Measurements from ENCODE around the gene ZBED4. TPM values are rescaled to one million over a fixed set of nuclear protein-coding genes. Genes with fewer than 3 reads are reported as not detected.

Gene ZBED4
- total and polyA plus RNA-seq, 11 donors = 2.2 to 8.6 (median 4.9) TPM

DNA sequence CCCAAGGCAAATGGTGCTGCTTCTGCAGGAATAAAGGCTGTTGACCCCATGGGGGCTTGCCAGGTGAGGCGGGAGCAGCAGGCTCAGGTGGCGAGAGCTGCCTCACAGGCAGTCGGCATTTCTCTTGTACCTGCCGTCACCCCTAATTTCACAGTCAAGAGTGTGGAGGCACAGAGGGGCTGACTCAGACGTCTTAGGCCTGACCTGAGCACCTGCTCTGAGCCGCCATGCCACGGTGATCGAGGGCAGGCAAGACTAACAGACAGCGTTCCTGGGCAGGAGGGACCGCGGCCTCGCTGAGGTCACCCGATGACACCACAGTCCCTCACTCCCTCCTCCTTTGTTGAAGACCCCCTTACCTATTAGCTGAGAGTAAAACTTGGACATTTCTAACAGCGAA, 59.4 kb downstream of the ZBED4 start:
- ATAC-seq = no peak
- no peak for DNase-seq
- H3K36me3 ChIP-seq = peaks cover 0 to 54% (median 40%) of the 10 kb centered on the region in 9 donors
- TF ChIP-seq, protein P1, sequence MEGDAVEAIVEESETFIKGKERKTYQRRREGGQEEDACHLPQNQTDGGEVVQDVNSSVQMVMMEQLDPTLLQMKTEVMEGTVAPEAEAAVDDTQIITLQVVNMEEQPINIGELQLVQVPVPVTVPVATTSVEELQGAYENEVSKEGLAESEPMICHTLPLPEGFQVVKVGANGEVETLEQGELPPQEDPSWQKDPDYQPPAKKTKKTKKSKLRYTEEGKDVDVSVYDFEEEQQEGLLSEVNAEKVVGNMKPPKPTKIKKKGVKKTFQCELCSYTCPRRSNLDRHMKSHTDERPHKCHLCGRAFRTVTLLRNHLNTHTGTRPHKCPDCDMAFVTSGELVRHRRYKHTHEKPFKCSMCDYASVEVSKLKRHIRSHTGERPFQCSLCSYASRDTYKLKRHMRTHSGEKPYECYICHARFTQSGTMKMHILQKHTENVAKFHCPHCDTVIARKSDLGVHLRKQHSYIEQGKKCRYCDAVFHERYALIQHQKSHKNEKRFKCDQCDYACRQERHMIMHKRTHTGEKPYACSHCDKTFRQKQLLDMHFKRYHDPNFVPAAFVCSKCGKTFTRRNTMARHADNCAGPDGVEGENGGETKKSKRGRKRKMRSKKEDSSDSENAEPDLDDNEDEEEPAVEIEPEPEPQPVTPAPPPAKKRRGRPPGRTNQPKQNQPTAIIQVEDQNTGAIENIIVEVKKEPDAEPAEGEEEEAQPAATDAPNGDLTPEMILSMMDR (IDR thresholded peaks at IDR 0.05) = no peak
- TF ChIP-seq POLR2A (IDR thresholded peaks at IDR 0.05) = no peak
- 86 to 96% (median 94%) methylated on average over 14 of the region's 14 CpGs for WGBS, 4 donors
- no peaks in the 10 kb centered on the region for H3K27me3 ChIP-seq
- no peaks in the 10 kb centered on the region for H3K9me3 ChIP-seq
- intact Hi-C loops (cut with DNase I) = loop anchor here in 3 of 10 donors (10.0 kb wide), 4 partner anchors 58 to 138 kb away; partner anchors contain the start of gene ZBED4 (in 1 of the 3)
- no peak overlapping the region for H3K4me3 ChIP-seq
- peaks cover 0 to 13% (median 8%) of the 10 kb centered on the region in 12 donors for H3K4me1 ChIP-seq
- no peak overlapping the region for H3K27ac ChIP-seq

DNA sequence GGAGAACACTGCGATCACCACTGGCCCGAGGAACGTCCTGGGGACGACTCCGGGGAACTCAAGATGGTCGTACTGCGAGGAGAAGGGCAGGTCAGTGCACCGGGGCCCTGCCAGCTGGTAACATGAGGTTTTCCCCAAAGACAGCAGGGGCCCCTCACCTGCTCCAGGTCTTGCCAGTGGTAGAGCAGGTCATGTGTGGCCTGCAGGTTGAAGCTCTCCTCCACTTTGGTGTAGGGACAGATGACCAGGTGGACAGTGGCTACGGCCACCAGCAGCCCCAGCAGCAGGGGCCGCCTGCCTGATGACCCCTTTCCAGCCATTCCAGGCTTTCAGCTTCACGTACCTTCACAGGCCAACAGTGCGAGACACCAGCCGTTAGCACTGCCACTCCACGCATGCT, 59.8 kb downstream of the ZBED4 start:
- intact Hi-C loops (cut with DNase I) = loop anchor here in 3 of 10 donors (10.0 kb wide), 4 partner anchors 59 to 139 kb away; partner anchors contain the start of gene ZBED4 (in 1 of the 3)
- ATAC-seq (no peak), DNase-seq (no peak)
- Histone ChIP-seq H3K4me3 (no peak overlapping the region), H3K27me3 (no peaks in the 10 kb centered on the region), H3K27ac (no peak overlapping the region), H3K9me3 (no peaks in the 10 kb centered on the region), H3K36me3 (peaks cover 0 to 50% (median 39%) of the 10 kb centered on the region in 9 donors), H3K4me1 (peaks cover 0 to 13% (median 8%) of the 10 kb centered on the region in 12 donors)
- 94 to 97% (median 97%) methylated on average over 12 to 14 of the region's 14 CpGs for WGBS, 4 donors
- TF ChIP-seq, protein P1 (IDR thresholded peaks at IDR 0.05) = no peak
- TF ChIP-seq POLR2A (IDR thresholded peaks at IDR 0.05) = no peak

DNA sequence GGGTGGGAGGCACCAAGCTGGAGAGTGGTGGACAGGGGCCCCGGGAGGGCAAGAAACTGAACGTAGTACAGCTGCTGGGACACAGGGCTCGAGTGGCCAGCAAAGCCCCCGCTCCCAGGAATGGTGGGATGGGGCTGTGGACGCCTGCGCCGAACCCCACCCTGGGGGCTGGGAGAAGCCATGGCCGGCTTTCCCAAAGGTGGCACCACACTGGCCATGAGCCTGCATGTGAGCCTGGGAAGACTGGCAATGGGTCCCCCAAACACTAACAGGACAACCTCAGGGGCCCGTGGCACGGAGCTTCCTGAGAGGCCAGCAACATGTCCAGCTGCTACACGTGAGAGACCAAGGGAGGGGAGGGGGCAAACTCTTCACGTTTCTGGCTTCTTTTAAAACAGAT, 60.6 kb downstream of the ZBED4 start:
- no peak overlapping the region for H3K27ac ChIP-seq
- DNase-seq (no peak), ATAC-seq (no peak)
- intact Hi-C loops (cut with DNase I) = loop anchor here in 3 of 10 donors (10.0 kb wide), 4 partner anchors 59 to 139 kb away; partner anchors contain the start of gene ZBED4 (in 1 of the 3)
- no peak overlapping the region for H3K4me3 ChIP-seq
- WGBS, 4 donors = 87 to 92% (median 89%) methylated on average over 12 of the region's 12 CpGs
- peaks cover 0 to 19% (median 13%) of the 10 kb centered on the region in 12 donors for H3K4me1 ChIP-seq
- H3K36me3 ChIP-seq = peaks cover 0 to 41% (median 36%) of the 10 kb centered on the region in 9 donors
- H3K9me3 ChIP-seq = no peaks in the 10 kb centered on the region
- no peaks in the 10 kb centered on the region for H3K27me3 ChIP-seq
- TF ChIP-seq, protein P1 (IDR thresholded peaks at IDR 0.05) = no peak
- TF ChIP-seq POLR2A (IDR thresholded peaks at IDR 0.05) = no peak

DNA sequence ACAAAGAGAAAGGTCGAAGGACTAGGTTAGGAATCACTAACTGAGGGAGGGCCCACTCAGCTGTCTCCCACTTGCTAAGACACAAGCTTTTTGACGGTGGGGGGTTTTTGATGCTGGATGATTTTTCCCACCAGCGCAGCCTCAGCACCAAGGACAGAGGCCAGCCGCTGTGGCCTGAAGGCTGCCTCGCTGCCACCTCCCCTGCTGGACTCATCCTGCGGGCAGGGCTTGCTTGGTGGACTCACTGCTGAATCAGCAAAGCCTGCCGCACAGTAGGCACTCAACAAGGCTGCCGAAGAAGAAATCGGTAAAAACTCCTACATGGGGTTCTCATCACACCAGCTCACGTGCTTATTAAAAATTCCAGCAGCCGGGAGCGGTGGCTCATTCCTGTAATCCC, 62.0 kb downstream of the ZBED4 start:
- H3K27ac ChIP-seq = no peak overlapping the region
- H3K9me3 ChIP-seq = no peaks in the 10 kb centered on the region
- peaks cover 0 to 38% (median 29%) of the 10 kb centered on the region in 9 donors for H3K36me3 ChIP-seq
- 87 to 91% (median 90%) methylated on average over 12 of the region's 12 CpGs for WGBS, 4 donors
- H3K27me3 ChIP-seq = no peaks in the 10 kb centered on the region
- H3K4me1 ChIP-seq = peaks cover 0 to 24% (median 17%) of the 10 kb centered on the region in 12 donors
- intact Hi-C loops (cut with DNase I) = loop anchor here in 5 of 10 donors (2.0 to 10.0 kb wide), 8 partner anchors 58 to 148 kb away; partner anchors contain the start of gene ZBED4 (in 2 of the 5)
- H3K4me3 ChIP-seq = no peak overlapping the region
- no peak for ATAC-seq
- no peak for DNase-seq
- TF ChIP-seq POLR2A (IDR thresholded peaks at IDR 0.05) = no peak
- TF ChIP-seq, protein P1 (IDR thresholded peaks at IDR 0.05) = no peak
